Measurements from ENCODE around the gene TLN1. TPM values are rescaled to one million over a fixed set of nuclear protein-coding genes. Genes with fewer than 3 reads are reported as not detected.

The TLN1 gene
- total and polyA plus RNA-seq, 2 of the 8 experiments (the other 6 are each of a cell fraction or from before 2014, with no cell fraction given) = 28.1 to 90.1 TPM

DNA sequence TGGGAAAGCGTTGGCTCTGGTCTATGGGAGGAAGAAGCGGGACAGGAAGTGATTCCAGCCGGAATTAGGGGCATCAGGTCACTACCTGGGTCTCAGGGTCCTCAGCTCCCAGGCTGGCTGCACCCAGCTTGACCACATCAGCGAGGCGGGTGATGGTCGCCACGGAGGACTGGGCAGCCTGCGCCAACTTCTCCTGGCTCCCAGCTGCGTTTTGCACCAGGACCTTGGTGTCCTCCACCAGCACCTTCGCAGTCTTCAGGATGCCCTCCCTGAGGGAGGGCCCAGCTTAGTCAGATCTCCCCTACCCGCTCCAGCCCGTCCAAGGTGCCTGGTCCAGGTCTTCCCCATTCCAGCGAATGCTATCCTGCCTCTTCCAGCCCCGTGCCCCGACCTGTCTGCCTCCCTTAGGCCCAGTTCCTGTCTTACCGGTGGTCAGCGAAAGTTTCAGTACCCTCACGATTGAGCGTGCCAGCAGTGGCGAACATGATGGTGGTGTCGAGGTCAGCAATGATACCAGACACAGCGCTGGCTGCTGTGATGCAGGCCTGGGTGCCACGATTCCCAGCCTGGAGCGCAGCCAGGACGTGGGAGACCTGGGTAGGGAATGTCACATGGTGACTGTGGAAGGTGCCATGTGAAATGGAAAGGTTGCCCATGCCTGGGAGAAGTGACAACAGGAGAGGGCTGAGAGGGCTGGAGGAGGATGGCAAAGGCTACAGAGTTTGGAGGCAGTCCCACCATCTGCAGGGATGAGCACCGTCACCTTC, 27.9 kb downstream of the TLN1 start:
- Histone ChIP-seq H2BK20ac (ENCODE audit: low read length) (no peak overlapping the region), H3K56ac (replicated peaks; ENCODE audit: insufficient read length, low read depth, low read length) (no peak overlapping the region), H3K23ac (ENCODE audit: insufficient read length) (no peak overlapping the region), H3K14ac (ENCODE audit: insufficient read length) (no peak overlapping the region), H4K20me1 (replicated peaks in 1 of 2; ENCODE audit: control insufficient read depth in 1 of 2, insufficient read depth in 2 of 2, low read length in 2 of 2) (peaks cover 0 to 9% of the 10 kb centered on the region in 2 experiments), H3K4me1 (replicated peaks in 1 of 4; ENCODE audit: control insufficient read depth in 3 of 4, insufficient read depth in 4 of 4, low read length in 3 of 4) (no peaks in the 10 kb centered on the region), H3K18ac (ENCODE audit: extremely low read depth, low read length) (no peak overlapping the region), H4K91ac (replicated peaks; ENCODE audit: insufficient read length, low read length) (no peak overlapping the region), H4K5ac (ENCODE audit: insufficient read length, low read depth, low read length) (no peak overlapping the region), H3K79me1 (ENCODE audit: low read depth, low read length) (no peaks in the 10 kb centered on the region), H2AK5ac (ENCODE audit: low read depth, low read length) (no peak overlapping the region), H3K27ac (ENCODE audit: low read depth, low read length) (no peak overlapping the region), H3K9me3 (ENCODE audit: insufficient read depth in 2 of 2, low read depth in 1 of 2, low read length in 1 of 2) (no peaks in the 10 kb centered on the region), H2BK15ac (ENCODE audit: low read length) (no peak overlapping the region), H3K36me3 (ENCODE audit: control insufficient read depth in 2 of 4, insufficient read depth in 4 of 4, low read length in 3 of 4) (peaks cover 47 to 89% (median 82%) of the 10 kb centered on the region in 4 experiments), H2BK5ac (ENCODE audit: low read depth, low read length) (no peak overlapping the region), H2AFZ (ENCODE audit: low read length) (no peak overlapping the region), H3K23me2 (ENCODE audit: low read depth, low read length) (no peaks in the 10 kb centered on the region), H3K27me3 (replicated peaks in 1 of 4; ENCODE audit: control insufficient read depth in 3 of 4, extremely low read depth in 1 of 4, insufficient read depth in 3 of 4, low read length in 3 of 4) (no peaks in the 10 kb centered on the region), H3K9ac (replicated peaks in 1 of 4; ENCODE audit: extremely low read depth in 1 of 4, low read depth in 3 of 4, low read length in 3 of 4) (no peak overlapping the region; a peak in 1 of 7 replicates), H3K4ac (replicated peaks; ENCODE audit: insufficient read length, low read depth, low read length) (no peak overlapping the region), H3K4me3 (ENCODE audit: extremely low read depth in 1 of 4, insufficient read depth in 2 of 4, low read depth in 3 of 4, low read length in 4 of 4) (no peak overlapping the region), H4K8ac (ENCODE audit: extremely low read depth, insufficient read depth, low read length) (no peak overlapping the region), H3K4me2 (ENCODE audit: insufficient read depth in 1 of 2, low read depth in 2 of 2, low read length in 2 of 2) (no peak overlapping the region), H3K79me2 (ENCODE audit: control insufficient read depth in 1 of 2, insufficient read depth in 2 of 2, low read length in 2 of 2) (no peaks in the 10 kb centered on the region), H2BK120ac (replicated peaks; ENCODE audit: low read depth, low read length) (no peak overlapping the region), H2BK12ac (ENCODE audit: low read depth, low read length) (no peak overlapping the region)
- 96% methylated on average over 25 of the region's 26 CpGs; no CpG with 5 or more reads in 1 of the 2 experiments for WGBS, 2 experiments (ENCODE audit: extremely low coverage in 1 of 2, insufficient coverage in 1 of 2, insufficient read length in 1 of 2, insufficient replicate concordance in 2 of 2, low coverage in 1 of 2, low lambda C conversion rate in 2 of 2, missing lambda C conversion rate in 1 of 2)
- FAIRE-seq (no peak), DNase-seq (ENCODE audit: low read depth in 1 of 2, low spot score in 2 of 2) (no peak)
- POLR2A ChIA-PET (ENCODE audit: partially characterized antibody) = interaction anchor here (1.2 to 4.8 kb wide), 4 partner anchors 8 to 23 kb away, joined by 4 to 19 read pairs (median 12); partner anchors contain the start of gene TPM2
- CTCF ChIA-PET (ENCODE audit: partially characterized antibody) = interaction anchor here (0.6 to 13.1 kb wide), 7 partner anchors 10 to 92 kb away, joined by 3 to 199 read pairs (median 4); partner anchors contain the start of genes ARHGEF39 and TPM2
- TF ChIP-seq CHD2 (IDR thresholded peaks at IDR 0.05; ENCODE audit: low read length) = no peak
- TF ChIP-seq SRF (IDR thresholded peaks at IDR 0.05; ENCODE audit: low read depth, low read length) = no peak
- TF ChIP-seq SP1 (IDR thresholded peaks at IDR 0.05; ENCODE audit: low read depth, low read length) = no peak
- TF ChIP-seq, protein P1, sequence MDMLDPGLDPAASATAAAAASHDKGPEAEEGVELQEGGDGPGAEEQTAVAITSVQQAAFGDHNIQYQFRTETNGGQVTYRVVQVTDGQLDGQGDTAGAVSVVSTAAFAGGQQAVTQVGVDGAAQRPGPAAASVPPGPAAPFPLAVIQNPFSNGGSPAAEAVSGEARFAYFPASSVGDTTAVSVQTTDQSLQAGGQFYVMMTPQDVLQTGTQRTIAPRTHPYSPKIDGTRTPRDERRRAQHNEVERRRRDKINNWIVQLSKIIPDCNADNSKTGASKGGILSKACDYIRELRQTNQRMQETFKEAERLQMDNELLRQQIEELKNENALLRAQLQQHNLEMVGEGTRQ (IDR thresholded peaks at IDR 0.05; ENCODE audit: low read length) = no peak
- TF ChIP-seq MAFK (IDR thresholded peaks at IDR 0.05; ENCODE audit: low read depth, low read length) = no peak
- TF ChIP-seq, protein P2, sequence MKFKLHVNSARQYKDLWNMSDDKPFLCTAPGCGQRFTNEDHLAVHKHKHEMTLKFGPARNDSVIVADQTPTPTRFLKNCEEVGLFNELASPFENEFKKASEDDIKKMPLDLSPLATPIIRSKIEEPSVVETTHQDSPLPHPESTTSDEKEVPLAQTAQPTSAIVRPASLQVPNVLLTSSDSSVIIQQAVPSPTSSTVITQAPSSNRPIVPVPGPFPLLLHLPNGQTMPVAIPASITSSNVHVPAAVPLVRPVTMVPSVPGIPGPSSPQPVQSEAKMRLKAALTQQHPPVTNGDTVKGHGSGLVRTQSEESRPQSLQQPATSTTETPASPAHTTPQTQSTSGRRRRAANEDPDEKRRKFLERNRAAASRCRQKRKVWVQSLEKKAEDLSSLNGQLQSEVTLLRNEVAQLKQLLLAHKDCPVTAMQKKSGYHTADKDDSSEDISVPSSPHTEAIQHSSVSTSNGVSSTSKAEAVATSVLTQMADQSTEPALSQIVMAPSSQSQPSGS (IDR thresholded peaks at IDR 0.05; ENCODE audit: low read length) = no peak
- TF ChIP-seq POU5F1 (IDR thresholded peaks at IDR 0.05; ENCODE audit: low read depth, low read length) = no peak
- TF ChIP-seq BACH1 (IDR thresholded peaks at IDR 0.05; ENCODE audit: low read length) = no peak
- TF ChIP-seq CEBPB (IDR thresholded peaks at IDR 0.05; ENCODE audit: low read depth, low read length) = no peak
- TF ChIP-seq RBBP5 (IDR thresholded peaks at IDR 0.05; ENCODE audit: borderline replicate concordance, low read depth, low read length) = no peak
- no peak for TF ChIP-seq JUN (IDR thresholded peaks at IDR 0.05; ENCODE audit: low read depth, low read length)
